OCI-LY7 (cell line): Measurements from ENCODE around the gene OGFR. TPM values are rescaled to one million over a fixed set of nuclear protein-coding genes. Genes with fewer than 3 reads are reported as not detected.

Experiments used
- BruUV-seq: library from RNA; stranded (reverse); fragments of 400-500 nt; replicated peaks from 2 replicates; lab custom pipeline; 2021; lab: Mats Ljungman, UMichigan
- CTCF ChIA-PET: fragments of 300-600 bp; sonication (Branson Sonifier 250); formaldehyde crosslinking; loops from one replicate; lab custom pipeline; 2022; ENCODE audit warnings: antibody characterized with exemption; ENCODE audit not compliant: unreplicated experiment; lab: Charles Lee
- POLR2A ChIA-PET: fragments of 300-600 bp; sonication (Branson Sonifier 250); formaldehyde crosslinking; loops from one replicate; lab custom pipeline; 2022; ENCODE audit warnings: antibody characterized with exemption; lab: Charles Lee
- DNase-seq: peaks from one replicate; pipeline ENCODE4 v3.0.0-alpha.2; 2015; ENCODE audit warnings: low spot score
- H2AFZ ChIP-seq: fragments of 200-600 bp; sonication (generic), shearing (Covaris generic); 2 replicates; pipeline ENCODE4 v1.6.1; 2014; ENCODE audit warnings: mild to moderate bottlenecking, antibody characterized with exemption, low read length, moderate library complexity
- H3K27ac ChIP-seq: fragments of 200-600 bp; sonication (generic); 2 replicates; pipeline ENCODE4 v1.5.1; 2014; ENCODE audit warnings: mixed run types, low read depth, mild to moderate bottlenecking, moderate library complexity, low read length, inconsistent platforms; ENCODE audit not compliant: poor library complexity, severe bottlenecking
- H3K36me3 ChIP-seq: fragments of 200-600 bp; sonication (generic); 2 replicates; pipeline ENCODE4 v1.6.1; 2014; ENCODE audit warnings: mild to moderate bottlenecking, antibody characterized with exemption, low read length, moderate library complexity, mixed read lengths; ENCODE audit not compliant: insufficient read depth
- H3K4me1 ChIP-seq: fragments of 200-600 bp; sonication (generic); 2 replicates; pipeline ENCODE4 v1.5.1; 2014; ENCODE audit warnings: mild to moderate bottlenecking, low read length; ENCODE audit not compliant: insufficient read depth, poor library complexity, severe bottlenecking
- H3K4me2 ChIP-seq: fragments of 200-600 bp; sonication (generic); 2 replicates; pipeline ENCODE4 v1.6.1; 2014; ENCODE audit warnings: mild to moderate bottlenecking, low read length
- H3K4me3 ChIP-seq: fragments of 200-600 bp; sonication (generic); 2 replicates; pipeline ENCODE4 v1.5.1; 2014; ENCODE audit warnings: mild to moderate bottlenecking, low read depth, low read length; ENCODE audit not compliant: poor library complexity, severe bottlenecking
- H3K79me2 ChIP-seq: fragments of 200-600 bp; sonication (generic); 2 replicates; pipeline ENCODE4 v1.6.1; 2016; ENCODE audit warnings: low read depth, mild to moderate bottlenecking, low read length, moderate library complexity, mixed read lengths; ENCODE audit not compliant: insufficient read depth
- H3K9me2 ChIP-seq: fragments of 200-600 bp; sonication (generic); 2 replicates; pipeline ENCODE4 v1.6.1; 2016; ENCODE audit warnings: mild to moderate bottlenecking, low read length, mixed read lengths; ENCODE audit not compliant: insufficient read depth
- H3K9me3 ChIP-seq: fragments of 200-600 bp; sonication (generic); 2 replicates; pipeline ENCODE4 v1.6.1; 2014; ENCODE audit warnings: mild to moderate bottlenecking, mixed run types, low read length, mixed read lengths
- H4K20me1 ChIP-seq: fragments of 200-600 bp; sonication (generic); 2 replicates; pipeline ENCODE4 v1.6.1; 2014; ENCODE audit warnings: mild to moderate bottlenecking, antibody characterized with exemption, low read length, moderate library complexity, mixed read lengths; ENCODE audit not compliant: insufficient read depth
- CTCF ChIP-seq: fragments of 200-600 bp; sonication (generic); conservative IDR thresholded peaks from 2 replicates; pipeline ENCODE4 v1.5.1; 2014; ENCODE audit warnings: mild to moderate bottlenecking, antibody characterized with exemption, low read length, moderate library complexity, mixed read lengths
- EZH2phosphoT487 ChIP-seq: fragments of 200-600 bp; sonication (generic); IDR thresholded peaks from 2 replicates; pipeline ENCODE4 v1.6.1; 2018; ENCODE audit warnings: low read depth, borderline replicate concordance, mild to moderate bottlenecking, mixed run types, antibody characterized with exemption, low read length, moderate library complexity, mixed read lengths
- intact Hi-C: fragments of 100-400 bp; cut with micrococcal nuclease; formaldehyde crosslinking; loops from one replicate; pipeline ENCODE4 v1.10.0; 2022; ENCODE audit not compliant: unreplicated experiment
- total RNA-seq, 2 experiments: library from RNA; depleted of rRNA in 1 of 2; stranded (reverse); fragments of >200 nt in 1 of 2; shearing (Covaris generic) in 1 of 2; gene quantifications; 2 replicates each; pipeline ENCODE4 v1.2.3, GENCODE V29; 2014 to 2022

OGFR gene
- total RNA-seq, 2 experiments from 2014 or later: 64.8 to 69.9 TPM

GRCh38 chr20:62805155-62805710 is 598 bp downstream of the OGFR start:
- no peaks in the 10 kb centered on the region for H3K9me2 ChIP-seq
- peak overlapping the region; percentile 95 for H3K4me3 ChIP-seq
- H3K9me3 ChIP-seq: no peaks in the 10 kb centered on the region
- CTCF ChIA-PET: no interaction called here
- H3K4me2 ChIP-seq: peak overlapping the region; percentile 81
- POLR2A ChIA-PET: no interaction called here
- no TSS peak for BruUV-seq
- H4K20me1 ChIP-seq: no peaks in the 10 kb centered on the region
- H3K36me3 ChIP-seq: peaks cover 55% of the 10 kb centered on the region
- H2AFZ ChIP-seq: no peak overlapping the region
- DNase-seq: peak; percentile 63
- peaks cover 24% of the 10 kb centered on the region for H3K79me2 ChIP-seq
- H3K4me1 ChIP-seq: peaks cover 35% of the 10 kb centered on the region
- no peak for TF ChIP-seq EZH2phosphoT487
- TF ChIP-seq CTCF: no peak
- peak overlapping the region; percentile 68 for H3K27ac ChIP-seq
- intact Hi-C loops: no loop called here

- POLR2A ChIA-PET: no interaction called here
- CTCF ChIA-PET: interaction anchor here (0.6 kb wide), 1 partner anchor 156 kb away, joined by 3 read pairs; no protein-coding TSS in a partner anchor
- DNase-seq: no peak
- H3K9me2 ChIP-seq: no peaks in the 10 kb centered on the region
- H3K9me3 ChIP-seq: no peaks in the 10 kb centered on the region
- BruUV-seq: no TSS peak
- TF ChIP-seq CTCF (no peak), EZH2phosphoT487 (no peak)
- peaks cover 24% of the 10 kb centered on the region for H3K79me2 ChIP-seq
- no peaks in the 10 kb centered on the region for H4K20me1 ChIP-seq
- H3K36me3 ChIP-seq: peaks cover 55% of the 10 kb centered on the region
- peak overlapping the region; percentile 68 for H3K27ac ChIP-seq
- H3K4me1 ChIP-seq: peaks cover 35% of the 10 kb centered on the region
- H3K4me2 ChIP-seq: peak overlapping the region; percentile 81
- H2AFZ ChIP-seq: no peak overlapping the region
- intact Hi-C loops: no loop called here
- peak overlapping the region; percentile 95 for H3K4me3 ChIP-seq
Measured at GRCh38 chr20:62805711-62806382, 1.2 kb downstream of the OGFR start.
